K562 (cell line): ENCODE data around the gene PGM3. TPM values are rescaled to one million over a fixed set of nuclear protein-coding genes. Genes with fewer than 3 reads are reported as not detected.

ENCODE experiments used
- ATAC-seq: fragments of 200-7000 bp; cut with Tn5 transposase; 3 replicates; pipeline ENCODE4 v1.9.1; 2020; ENCODE audit warnings: moderate library complexity
- BruUV-seq: library from RNA; stranded (reverse); fragments of 400-500 nt; replicated peaks from 2 replicates; lab custom pipeline; 2021; lab: Mats Ljungman, UMichigan
- CTCF ChIA-PET: fragments of 300-600 bp; formaldehyde crosslinking; extraction: SDS; loops from one replicate; lab custom pipeline; 2021; ENCODE audit warnings: low intra/inter-chr PET ratio; lab: Yijun Ruan, JAX
- POLR2A ChIA-PET: fragments of 300-600, 350-650 bp; sonication (Branson Sonifier 250); formaldehyde crosslinking; extraction: SDS; loops from one replicate; lab custom pipeline; 2021; ENCODE audit warnings: antibody characterized with exemption, inconsistent platforms; lab: Yijun Ruan, JAX
- DNase-seq, 4 experiments: peaks; one replicate each; pipeline versions ENCODE4 v3.0.0 to v3.0.0-alpha.2; 2011 to 2018; ENCODE audit warnings: low spot score in 3 of 4, mixed read lengths in 3 of 4; ENCODE audit errors: extremely low read depth in 1 of 4
- FAIRE-seq: peaks from 2 replicates; lab custom pipeline; 2011; peaks lifted over from hg19 to GRCh38; lab: Jason Lieb, UNC
- H2AFZ ChIP-seq: 2 replicates; pipeline ENCODE4 v1.6.0; 2011; ENCODE audit warnings: low read depth, low read length, control low read depth, inconsistent platforms
- H3K27ac ChIP-seq: fragments of 200-600 bp; 3 replicates; pipeline ENCODE4 v1.8.0; 2011; ENCODE audit warnings: low read depth, mild to moderate bottlenecking, control low read depth, inconsistent platforms, low read length, moderate library complexity, mixed read lengths; ENCODE audit errors: extremely low read depth
- H3K27me3 ChIP-seq, 2 experiments: fragments of 300-600 bp in 1 of 2; 2 replicates in 1 of 2; 3 replicates in 1 of 2; pipeline versions ENCODE4 v1.6.0 to v1.8.0; 2011; ENCODE audit warnings: inconsistent platforms in 2 of 2, low read length in 2 of 2, mild to moderate bottlenecking in 1 of 2, mixed read lengths in 1 of 2, moderate library complexity in 1 of 2; ENCODE audit not compliant: control insufficient read depth in 2 of 2, insufficient read depth in 2 of 2
- H3K36me3 ChIP-seq: fragments of 300-600 bp; 3 replicates; pipeline ENCODE4 v1.8.0; 2011; ENCODE audit warnings: mild to moderate bottlenecking, low read length, inconsistent platforms; ENCODE audit not compliant: control insufficient read depth, insufficient read depth
- H3K4me1 ChIP-seq, 2 experiments: fragments of 200-600 bp in 1 of 2; replicated peaks in 1 of 2; 2 replicates in 1 of 2; 3 replicates in 1 of 2; pipeline versions ENCODE4 v1.5.1 to v1.8.0; 2011; ENCODE audit warnings: inconsistent platforms in 2 of 2, low read length in 2 of 2, mild to moderate bottlenecking in 1 of 2, mixed read lengths in 1 of 2, moderate library complexity in 1 of 2; ENCODE audit not compliant: control insufficient read depth in 2 of 2, insufficient read depth in 2 of 2
- H3K4me2 ChIP-seq: 2 replicates; pipeline ENCODE4 v1.6.1; 2011; ENCODE audit warnings: low read length, control low read depth, inconsistent platforms, mixed read lengths; ENCODE audit not compliant: insufficient read depth
- H3K4me3 ChIP-seq: fragments of 200-600 bp; sonication (generic), shearing (Covaris generic); 2 replicates; pipeline ENCODE4 v1.5.1; 2016; ENCODE audit warnings: control low read depth, inconsistent platforms
- H3K79me2 ChIP-seq: fragments of 200-600 bp; 3 replicates; pipeline ENCODE4 v1.8.0; 2011; ENCODE audit warnings: low read length, inconsistent platforms; ENCODE audit not compliant: control insufficient read depth, insufficient read depth
- H3K9ac ChIP-seq, 2 experiments: 2 replicates each; pipeline versions ENCODE4 v1.6.0 to v1.6.1; 2011; ENCODE audit warnings: low read depth in 2 of 2, low read length in 2 of 2, control low read depth in 1 of 2, inconsistent platforms in 1 of 2, mild to moderate bottlenecking in 1 of 2, mixed read lengths in 1 of 2; ENCODE audit not compliant: insufficient read depth in 1 of 2
- H3K9me1 ChIP-seq: one replicate; pipeline ENCODE4 v1.6.0; 2011; ENCODE audit warnings: inconsistent platforms, mild to moderate bottlenecking, low read length, moderate library complexity; ENCODE audit not compliant: control insufficient read depth, insufficient read depth
- H3K9me3 ChIP-seq: replicated peaks from 2 replicates; pipeline ENCODE4 v1.5.1; 2011; ENCODE audit warnings: low read depth, low read length, inconsistent platforms; ENCODE audit not compliant: control insufficient read depth, insufficient read depth
- H4K20me1 ChIP-seq: replicated peaks from 2 replicates; pipeline ENCODE4 v1.6.1; 2011; ENCODE audit warnings: low read length, inconsistent platforms, mixed read lengths; ENCODE audit not compliant: control insufficient read depth, insufficient read depth
- CEBPG ChIP-seq, 3 experiments: fragments of 200-800 bp in 1 of 3; sonication (Bioruptor generic) in 1 of 3; sonication (generic) in 1 of 3; formaldehyde crosslinking in 1 of 3; IDR thresholded peaks in 2 of 3; conservative IDR thresholded peaks in 1 of 3; 2 replicates each; pipeline versions ENCODE4 v1.6.1 to v1.8.0; 2016 to 2022; ENCODE audit warnings: missing compliant biosample characterization in 2 of 3, missing genetic modification characterization in 2 of 3, mild to moderate bottlenecking in 1 of 3, missing genetic modification reagents in 1 of 3
- HDAC3 ChIP-seq: fragments of 450-650 bp; IDR thresholded peaks from 2 replicates; pipeline ENCODE4 v1.6.1; 2018; ENCODE audit warnings: borderline replicate concordance, mild to moderate bottlenecking, moderate library complexity; ENCODE audit not compliant: partially characterized antibody
- LEF1 ChIP-seq: fragments of 450-650 bp; IDR thresholded peaks from 2 replicates; pipeline ENCODE4 v1.6.1; 2016; ENCODE audit warnings: mild to moderate bottlenecking
- MBD1 ChIP-seq: fragments of 250-450 bp; sonication (Bioruptor Pico); IDR thresholded peaks from 2 replicates; pipeline ENCODE4 v1.8.0; 2022; ENCODE audit warnings: inconsistent platforms
- STAT5B ChIP-seq: fragments of 250-450 bp; sonication (Bioruptor Pico); IDR thresholded peaks from 2 replicates; pipeline ENCODE4 v1.8.0; 2021; ENCODE audit warnings: mild to moderate bottlenecking, inconsistent platforms
- TCF3 ChIP-seq: sonication (generic); formaldehyde crosslinking; IDR thresholded peaks from 2 replicates; pipeline ENCODE4 v1.4.0; 2020; ENCODE audit warnings: mild to moderate bottlenecking, missing genetic modification reagents
- ZBTB2 ChIP-seq: fragments of 450-650 bp; IDR thresholded peaks from 2 replicates; pipeline ENCODE4 v1.6.1; 2016; ENCODE audit warnings: antibody characterized with exemption
- ZNF584 ChIP-seq: fragments of 200-800 bp; sonication (Bioruptor generic); IDR thresholded peaks from 2 replicates; pipeline ENCODE4 v1.6.1; 2016; ENCODE audit warnings: low read depth, mild to moderate bottlenecking, missing genetic modification characterization, missing compliant biosample characterization
- WGBS: fragments of 100-300 bp; shearing (Covaris generic); methylation state at CpG from one replicate; pipeline ENCODE4 v1.1.6; 2016; ENCODE audit warnings: low coverage, mixed read lengths; ENCODE audit not compliant: insufficient coverage; ENCODE audit errors: missing lambda C conversion rate; 5-methylcytosine and 5-hydroxymethylcytosine counted together
- in situ Hi-C: fragments of 300-500 bp; cut with MboI; formaldehyde crosslinking; loops from 4 replicates; pipeline ENCODE4 v1.15.0; 2018; ENCODE audit warnings: inconsistent platforms, mixed read lengths
- intact Hi-C: fragments of 100-400 bp; cut with micrococcal nuclease; formaldehyde crosslinking; loops from 2 replicates; pipeline ENCODE4 v1.14.2; 2022
- polyA plus RNA-seq, 8 experiments: library from polyadenylated mRNA; depleted of rRNA in 4 of 8; stranded (reverse) in 5 of 8; unstranded in 3 of 8; fragments of >200 nt; fragmentation: Nextera tagmentation in 2 of 8; fragmentation: Illumina TruSeq in 1 of 8; extraction: Ambion mirVana in 2 of 8; extraction: Trizol in 1 of 8; gene quantifications; 2 replicates each; pipeline versions ENCODE4 v1.2.1 to v1.2.3, GENCODE V29; 2011 to 2014; ENCODE audit warnings: inconsistent platforms in 1 of 8, missing spikeins in 1 of 8
- total RNA-seq, 7 experiments: library from RNA; depleted of rRNA in 6 of 7; stranded (reverse); fragments of >200 nt in 6 of 7; fragmentation: Illumina TruSeq in 2 of 7; extraction: Trizol in 2 of 7; gene quantifications; 2 replicates each; pipeline versions ENCODE4 v1.2.1 to v1.2.3, GENCODE V29; 2011 to 2021; ENCODE audit warnings: low replicate concordance in 1 of 7

PGM3 gene
- total and polyA plus RNA-seq, 9 of the 15 experiments (the other 6 are each of a cell fraction or from before 2014, with no cell fraction given) = 19.1 to 107 (median 50.5) TPM

GRCh38 chr6:83199173-83199862 is 6.3 kb upstream of the PGM3 start (continued):
- TF ChIP-seq CEBPG (CRISPR knock-in tag; IDR thresholded peaks at IDR 0.05) = no peak
- TF ChIP-seq CEBPG (tag; conservative IDR thresholded peaks at IDR 0.05 in 1 of 2, IDR thresholded peaks at IDR 0.05 in 1 of 2) = no peak
- no peak for TF ChIP-seq MBD1 (CRISPR knock-in tag)
- TF ChIP-seq TCF3 = no peak
- TF ChIP-seq LEF1 = no peak
- no peak for TF ChIP-seq HDAC3

- Histone ChIP-seq H4K20me1 (no peaks in the 10 kb centered on the region), H3K4me2 (no peak overlapping the region), H3K9me3 (no peaks in the 10 kb centered on the region), H2AFZ (no peak overlapping the region), H3K4me3 (no peak overlapping the region), H3K79me2 (no peaks in the 10 kb centered on the region), H3K27ac (no peak overlapping the region)
- POLR2A ChIA-PET = interaction anchor here (0.7 to 1.2 kb wide), 2 partner anchors 32 to 951 kb away, joined by 3 read pairs; partner anchors contain the start of gene IBTK
- DNase-seq (no peak), ATAC-seq (no peak), FAIRE-seq (no peak)
- no TSS peak for BruUV-seq
- intact Hi-C loops = no loop called here
- CTCF ChIA-PET = no interaction called here
- in situ Hi-C loops = loop anchor here (25.0 kb wide), 1 partner anchor 961 kb away; the partner anchor contains the start of gene IBTK
- TF ChIP-seq ZNF584 (CRISPR knock-in tag) (no peak), STAT5B (CRISPR knock-in tag) (no peak), ZBTB2 (no peak)
- TF ChIP-seq, all 486 proteins: peak for 0
- Histone ChIP-seq H3K9me1 (no peaks in the 10 kb centered on the region), H3K9ac (no peak overlapping the region), H3K27me3 (no peaks in the 10 kb centered on the region), H3K36me3 (peaks cover 8% of the 10 kb centered on the region; the same call in 2 of the 3 replicates), H3K4me1 (peaks cover 3 to 6% of the 10 kb centered on the region in 2 experiments; a peak in 4 of 5 replicates)
- WGBS = 57% methylated on average over 4 of the region's 4 CpGs
These were observed 5.6 kb upstream of the PGM3 start for GRCh38 chr6:83198486-83199172.
